ENCODE measurements around the gene HTR5A. TPM values are rescaled to one million over a fixed set of nuclear protein-coding genes. Genes with fewer than 3 reads are reported as not detected.

The HTR5A gene
- total and polyA plus RNA-seq, 2 of the 13 experiments (the other 11 are each of a cell fraction or from before 2014, with no cell fraction given): not detected

DNA sequence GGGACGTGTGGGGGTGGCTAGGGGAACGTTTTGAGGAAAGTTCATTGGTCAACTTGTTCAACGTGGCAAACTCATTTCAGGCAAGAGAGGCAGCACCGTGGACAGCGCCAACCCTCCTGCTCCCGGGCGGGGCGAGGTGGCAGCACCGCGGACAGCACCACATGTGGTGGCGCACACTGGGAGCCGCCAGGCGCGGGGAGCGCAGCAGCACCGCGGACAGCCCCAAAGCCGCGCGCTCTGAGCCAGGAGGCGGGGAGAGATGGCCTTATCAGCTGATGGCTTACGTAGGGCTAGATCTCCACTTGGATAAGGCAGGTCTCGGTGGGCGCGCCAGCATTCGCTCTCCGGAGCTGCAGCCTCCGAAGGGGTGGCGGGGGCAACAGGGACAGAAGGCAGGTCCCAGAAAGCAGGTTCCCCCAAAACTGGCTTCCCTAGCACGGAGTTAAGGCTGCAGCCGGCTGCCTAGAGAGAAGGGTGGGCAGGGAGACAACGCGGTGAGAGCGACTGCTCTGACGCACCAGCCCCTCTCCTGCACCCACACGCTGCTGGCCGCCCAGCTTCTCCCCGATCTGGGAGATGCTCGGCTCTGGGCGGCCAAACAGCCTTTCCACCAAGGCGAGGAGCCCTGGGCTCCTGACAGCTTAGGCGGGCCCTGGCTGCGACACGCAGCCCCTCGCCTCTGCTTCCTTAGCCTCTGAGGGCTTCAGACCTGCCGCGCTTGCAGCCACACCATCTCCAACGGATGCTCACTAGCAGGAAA is at the start of gene HTR5A (continued):
- TF ChIP-seq ZNF784 (CRISPR knock-in tag; IDR thresholded peaks at IDR 0.05; ENCODE audit: borderline replicate concordance) (peak; percentile 100), MXD4 (CRISPR knock-in tag; IDR thresholded peaks at IDR 0.05) (peak; percentile 100), TCF7L2 (IDR thresholded peaks at IDR 0.05; ENCODE audit: low read depth, low read length) (no peak), SMAD3 (CRISPR knock-in tag; IDR thresholded peaks at IDR 0.05) (peak; percentile 100), NFRKB (IDR thresholded peaks at IDR 0.05) (no peak), MBNL3 (CRISPR knock-in tag; conservative IDR thresholded peaks at IDR 0.05) (no peak), NFYC (CRISPR knock-in tag; IDR thresholded peaks at IDR 0.05) (peak; percentile 78), ZNF546 (CRISPR knock-in tag; conservative IDR thresholded peaks at IDR 0.05) (peak; percentile 100), NFATC3 (CRISPR knock-in tag; IDR thresholded peaks at IDR 0.05) (peak; percentile 100), ZNF143 (CRISPR knock-in tag; IDR thresholded peaks at IDR 0.05) (peak; percentile 78), CBFB (CRISPR knock-in tag; IDR thresholded peaks at IDR 0.05) (peak; percentile 99), HNF1B (CRISPR knock-in tag; IDR thresholded peaks at IDR 0.05) (peak; percentile 98), ZNF749 (CRISPR knock-in tag; IDR thresholded peaks at IDR 0.05; ENCODE audit: borderline replicate concordance) (peak; percentile 100), ZNF460 (CRISPR knock-in tag; IDR thresholded peaks at IDR 0.05; ENCODE audit: borderline replicate concordance) (peak; percentile 98), IRX3 (CRISPR knock-in tag; IDR thresholded peaks at IDR 0.05; ENCODE audit: borderline replicate concordance, low read depth) (peak; percentile 100), ZNF615 (CRISPR knock-in tag; IDR thresholded peaks at IDR 0.05; ENCODE audit: borderline replicate concordance) (peak; percentile 100), TBX3 (IDR thresholded peaks at IDR 0.05; ENCODE audit: borderline replicate concordance) (no peak), U2AF2 (IDR thresholded peaks at IDR 0.05; ENCODE audit: low read depth, low read length) (no peak), BRD4 (CRISPR knock-in tag; IDR thresholded peaks at IDR 0.05) (peak; percentile 89), SP2 (CRISPR knock-in tag; IDR thresholded peaks at IDR 0.05) (peak; percentile 81), SRSF1 (optimal IDR thresholded peaks at IDR 0.05; ENCODE audit: low read depth, low read length) (peak; percentile 36), ZNF570 (CRISPR knock-in tag; IDR thresholded peaks at IDR 0.05; ENCODE audit: borderline replicate concordance) (peak; percentile 99), ZNF746 (CRISPR knock-in tag; IDR thresholded peaks at IDR 0.05) (peak; percentile 99), ZNF841 (CRISPR knock-in tag; IDR thresholded peaks at IDR 0.05; ENCODE audit: borderline replicate concordance) (peak; percentile 100)
- TF ChIP-seq, protein P1, sequence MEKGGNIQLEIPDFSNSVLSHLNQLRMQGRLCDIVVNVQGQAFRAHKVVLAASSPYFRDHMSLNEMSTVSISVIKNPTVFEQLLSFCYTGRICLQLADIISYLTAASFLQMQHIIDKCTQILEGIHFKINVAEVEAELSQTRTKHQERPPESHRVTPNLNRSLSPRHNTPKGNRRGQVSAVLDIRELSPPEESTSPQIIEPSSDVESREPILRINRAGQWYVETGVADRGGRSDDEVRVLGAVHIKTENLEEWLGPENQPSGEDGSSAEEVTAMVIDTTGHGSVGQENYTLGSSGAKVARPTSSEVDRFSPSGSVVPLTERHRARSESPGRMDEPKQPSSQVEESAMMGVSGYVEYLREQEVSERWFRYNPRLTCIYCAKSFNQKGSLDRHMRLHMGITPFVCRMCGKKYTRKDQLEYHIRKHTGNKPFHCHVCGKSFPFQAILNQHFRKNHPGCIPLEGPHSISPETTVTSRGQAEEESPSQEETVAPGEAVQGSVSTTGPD (CRISPR knock-in tag; IDR thresholded peaks at IDR 0.05): peak; percentile 88; the same call in 1 of the 2 replicates
